ENCODE data around the gene LUC7L3. TPM values are rescaled to one million over a fixed set of nuclear protein-coding genes. Genes with fewer than 3 reads are reported as not detected.
"Not testable (repeated sequence)": the region's sequence is repeated elsewhere in the genome, so short reads cannot be mapped to it uniquely, and the experiment has no call there.

Gene LUC7L3
- total RNA-seq, 2 donors from 2014 or later = 71.2 to 85.6 TPM

- peaks cover 48% of the 10 kb centered on the region for H3K4me1 ChIP-seq
- no peaks in the 10 kb centered on the region for H3K9me3 ChIP-seq
- no peak for DNase-seq
- TF ChIP-seq POLR2A (IDR thresholded peaks at IDR 0.05) = peak in 1 of 3 donors; percentile 6
- TF ChIP-seq CTCF (IDR thresholded peaks at IDR 0.05) = no peak
- 7% methylated on average over 6 of the region's 6 CpGs for WGBS, 2 donors
- no peaks in the 10 kb centered on the region for H3K36me3 ChIP-seq (replicated peaks in 1 of 2; ENCODE audit: insufficient read depth in 1 of 2, low read depth in 2 of 2)
- H3K27ac ChIP-seq = peak overlapping the region; percentile 93 to 98 (median 96)
- ATAC-seq = peak; percentile 9
- H3K27me3 ChIP-seq = no peaks in the 10 kb centered on the region
- peak overlapping the region in 1 of 2 donors; percentile 1 for H3K4me3 ChIP-seq
- intact Hi-C loops (cut with DNase I) = no loop called here
Measured at GRCh38 chr17:50708050-50709000, 11.1 kb upstream of the LUC7L3 start.

- H3K9me3 ChIP-seq; DNase-seq; ATAC-seq; H3K36me3 ChIP-seq (replicated peaks in 1 of 2; ENCODE audit: insufficient read depth in 1 of 2, low read depth in 2 of 2); intact Hi-C loops (cut with DNase I); H3K27me3 ChIP-seq; H3K4me3 ChIP-seq: not testable (repeated sequence)
- 86 to 95% methylated on average over 4 of the region's 4 CpGs for WGBS, 2 donors
- Histone ChIP-seq H3K27ac (peak overlapping the region; percentile 93 to 98 (median 96)), H3K4me1 (peaks cover 41% of the 10 kb centered on the region)
Measured at GRCh38 chr17:50709053-50709452, 10.3 kb upstream of the LUC7L3 start.

GRCh38 chr17:50710025-50710424 lies 9.4 kb upstream of the LUC7L3 start:
- H3K9me3 ChIP-seq = no peaks in the 10 kb centered on the region
- DNase-seq (no peak), ATAC-seq (no peak)
- 89 to 93% methylated on average over 2 of the region's 2 CpGs for WGBS, 2 donors
- no peak overlapping the region for H3K4me3 ChIP-seq
- H3K27me3 ChIP-seq = no peaks in the 10 kb centered on the region
- intact Hi-C loops (cut with DNase I) = no loop called here
- peaks cover 31% of the 10 kb centered on the region for H3K4me1 ChIP-seq
- H3K36me3 ChIP-seq (replicated peaks in 1 of 2; ENCODE audit: insufficient read depth in 1 of 2, low read depth in 2 of 2) = no peaks in the 10 kb centered on the region
- TF ChIP-seq CTCF (IDR thresholded peaks at IDR 0.05) (no peak), POLR2A (IDR thresholded peaks at IDR 0.05) (no peak)
- H3K27ac ChIP-seq = no peak overlapping the region

GRCh38 chr17:50710650-50711049 lies 8.8 kb upstream of the LUC7L3 start:
- WGBS, 2 donors = 85 to 87% methylated on average over 4 of the region's 4 CpGs

More at GRCh38 chr17:50710650-50711049, 8.8 kb upstream of the LUC7L3 start:
- Histone ChIP-seq H3K4me3 (no peak overlapping the region), H3K9me3 (no peaks in the 10 kb centered on the region), H3K27ac (no peak overlapping the region), H3K27me3 (no peaks in the 10 kb centered on the region), H3K4me1 (peaks cover 25% of the 10 kb centered on the region), H3K36me3 (replicated peaks in 1 of 2; ENCODE audit: insufficient read depth in 1 of 2, low read depth in 2 of 2) (no peaks in the 10 kb centered on the region)
- no peak for DNase-seq
- no peak for TF ChIP-seq CTCF (IDR thresholded peaks at IDR 0.05)
- no peak for TF ChIP-seq POLR2A (IDR thresholded peaks at IDR 0.05)
- ATAC-seq = no peak
- intact Hi-C loops (cut with DNase I) = no loop called here

All from body of pancreas (tissue), 4 donors.